Loucy (cell line): ENCODE measurements around the gene PPP6C.
"Not testable (repeated sequence)": the region's sequence is repeated elsewhere in the genome, so short reads cannot be mapped to it uniquely, and the experiment has no call there.

Experiments used
- EZH2phosphoT487 ChIP-seq: fragments of 200-600 bp; IDR thresholded peaks from 2 replicates; pipeline ENCODE4 v1.6.1; 2018; ENCODE audit warnings: antibody characterized with exemption, mild to moderate bottlenecking, moderate library complexity, borderline replicate concordance
- TF ChIP-seq, protein P1 (sequence below): fragments of 200-600 bp; sonication (generic); conservative IDR thresholded peaks from 2 replicates; pipeline ENCODE4 v1.5.1; 2014; ENCODE audit warnings: mild to moderate bottlenecking, antibody characterized with exemption, low read length

- TF ChIP-seq, protein P1, sequence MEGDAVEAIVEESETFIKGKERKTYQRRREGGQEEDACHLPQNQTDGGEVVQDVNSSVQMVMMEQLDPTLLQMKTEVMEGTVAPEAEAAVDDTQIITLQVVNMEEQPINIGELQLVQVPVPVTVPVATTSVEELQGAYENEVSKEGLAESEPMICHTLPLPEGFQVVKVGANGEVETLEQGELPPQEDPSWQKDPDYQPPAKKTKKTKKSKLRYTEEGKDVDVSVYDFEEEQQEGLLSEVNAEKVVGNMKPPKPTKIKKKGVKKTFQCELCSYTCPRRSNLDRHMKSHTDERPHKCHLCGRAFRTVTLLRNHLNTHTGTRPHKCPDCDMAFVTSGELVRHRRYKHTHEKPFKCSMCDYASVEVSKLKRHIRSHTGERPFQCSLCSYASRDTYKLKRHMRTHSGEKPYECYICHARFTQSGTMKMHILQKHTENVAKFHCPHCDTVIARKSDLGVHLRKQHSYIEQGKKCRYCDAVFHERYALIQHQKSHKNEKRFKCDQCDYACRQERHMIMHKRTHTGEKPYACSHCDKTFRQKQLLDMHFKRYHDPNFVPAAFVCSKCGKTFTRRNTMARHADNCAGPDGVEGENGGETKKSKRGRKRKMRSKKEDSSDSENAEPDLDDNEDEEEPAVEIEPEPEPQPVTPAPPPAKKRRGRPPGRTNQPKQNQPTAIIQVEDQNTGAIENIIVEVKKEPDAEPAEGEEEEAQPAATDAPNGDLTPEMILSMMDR = not testable (repeated sequence)
- not testable (repeated sequence) for TF ChIP-seq EZH2phosphoT487
Observed at GRCh38 chr9:125194466-125194865, 4.9 kb upstream of the PPP6C start.
